Nephron (organoid): ENCODE results near the gene RTTN.

ENCODE experiments used
- H3K27ac Mint-ChIP-seq, 3 experiments: 2 replicates each; pipeline ENCODE4 v1.8.0; 2020; ENCODE audit warnings: mixed read lengths in 3 of 3, mild to moderate bottlenecking in 2 of 3, moderate library complexity in 1 of 3
- H3K27me3 Mint-ChIP-seq: 2 replicates; pipeline ENCODE4 v1.8.0; 2021; ENCODE audit warnings: low read depth, mild to moderate bottlenecking, moderate library complexity, mixed read lengths
- H3K36me3 Mint-ChIP-seq: 2 replicates; pipeline ENCODE4 v1.8.0; 2020; ENCODE audit warnings: low read depth, mixed read lengths
- H3K4me1 Mint-ChIP-seq: 2 replicates; pipeline ENCODE4 v1.8.0; 2020; ENCODE audit warnings: mixed read lengths
- H3K4me3 Mint-ChIP-seq, 3 experiments: 2 replicates each; pipeline ENCODE4 v1.8.0; 2020; ENCODE audit warnings: mild to moderate bottlenecking in 3 of 3, mixed read lengths in 3 of 3, moderate library complexity in 2 of 3
- H3K9me3 Mint-ChIP-seq: 2 replicates; pipeline ENCODE4 v1.8.0; 2020; ENCODE audit warnings: mixed read lengths
- TF ChIP-seq, protein P1 (sequence below), 3 experiments: fragments of 200-600 bp; sonication (generic); IDR thresholded peaks; one replicate each; pipeline ENCODE4 v1.5.0; 2021; ENCODE audit warnings: antibody characterized with exemption in 3 of 3; ENCODE audit not compliant: unreplicated experiment in 3 of 3

RTTN gene

DNA sequence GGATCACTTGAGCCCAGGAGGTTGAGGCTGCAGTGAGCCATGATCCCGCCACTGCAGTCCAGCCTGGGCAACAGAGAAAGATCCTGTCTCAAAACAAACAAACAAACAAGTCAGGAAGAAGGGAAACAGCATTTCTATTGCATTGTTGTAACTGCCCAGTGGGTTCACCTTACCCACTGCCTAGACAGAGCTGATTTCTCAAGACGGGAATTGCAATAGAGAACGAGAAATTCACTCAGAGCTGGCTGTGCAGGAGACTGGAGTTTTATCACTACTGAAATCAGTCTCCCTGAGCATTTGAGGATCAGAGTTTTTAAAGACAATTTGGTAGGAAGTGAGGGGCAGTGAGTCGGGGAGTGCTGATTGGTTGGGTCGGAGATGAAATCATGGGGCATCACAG lies 24.2 kb upstream of the RTTN start:
- no peaks in the 10 kb centered on the region for H3K27me3 Mint-ChIP-seq
- H3K4me3 Mint-ChIP-seq: no peak overlapping the region
- H3K4me1 Mint-ChIP-seq: no peaks in the 10 kb centered on the region
- H3K36me3 Mint-ChIP-seq: no peaks in the 10 kb centered on the region
- H3K9me3 Mint-ChIP-seq: peaks cover 13% of the 10 kb centered on the region
- H3K27ac Mint-ChIP-seq: no peak overlapping the region
- TF ChIP-seq, protein P1, sequence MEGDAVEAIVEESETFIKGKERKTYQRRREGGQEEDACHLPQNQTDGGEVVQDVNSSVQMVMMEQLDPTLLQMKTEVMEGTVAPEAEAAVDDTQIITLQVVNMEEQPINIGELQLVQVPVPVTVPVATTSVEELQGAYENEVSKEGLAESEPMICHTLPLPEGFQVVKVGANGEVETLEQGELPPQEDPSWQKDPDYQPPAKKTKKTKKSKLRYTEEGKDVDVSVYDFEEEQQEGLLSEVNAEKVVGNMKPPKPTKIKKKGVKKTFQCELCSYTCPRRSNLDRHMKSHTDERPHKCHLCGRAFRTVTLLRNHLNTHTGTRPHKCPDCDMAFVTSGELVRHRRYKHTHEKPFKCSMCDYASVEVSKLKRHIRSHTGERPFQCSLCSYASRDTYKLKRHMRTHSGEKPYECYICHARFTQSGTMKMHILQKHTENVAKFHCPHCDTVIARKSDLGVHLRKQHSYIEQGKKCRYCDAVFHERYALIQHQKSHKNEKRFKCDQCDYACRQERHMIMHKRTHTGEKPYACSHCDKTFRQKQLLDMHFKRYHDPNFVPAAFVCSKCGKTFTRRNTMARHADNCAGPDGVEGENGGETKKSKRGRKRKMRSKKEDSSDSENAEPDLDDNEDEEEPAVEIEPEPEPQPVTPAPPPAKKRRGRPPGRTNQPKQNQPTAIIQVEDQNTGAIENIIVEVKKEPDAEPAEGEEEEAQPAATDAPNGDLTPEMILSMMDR (IDR thresholded peaks at IDR 0.05; ENCODE audit: unreplicated experiment in 3 of 3): no peak

DNA sequence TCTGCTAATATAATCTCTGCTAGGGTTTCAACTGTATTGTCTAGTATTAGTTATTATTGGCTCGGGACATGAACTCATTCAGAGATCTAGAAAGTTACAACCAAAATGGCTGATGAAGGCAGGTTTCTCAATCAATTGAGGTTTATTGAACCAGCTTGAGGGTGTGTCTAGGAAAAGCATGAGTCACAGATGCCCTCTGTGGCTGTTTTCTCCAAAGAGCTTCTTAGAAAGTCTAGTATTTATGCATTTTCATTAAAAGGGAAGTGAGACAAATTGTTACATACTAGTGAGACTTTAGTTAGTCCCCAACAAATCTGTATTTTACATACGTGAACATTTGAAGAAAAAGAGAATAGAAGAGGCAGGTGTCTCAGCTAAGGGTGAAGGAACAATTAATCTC lies 23.0 kb upstream of the RTTN start:
- Mint-ChIP-seq H3K9me3 (peaks cover 13% of the 10 kb centered on the region), H3K4me3 (no peak overlapping the region), H3K27me3 (no peaks in the 10 kb centered on the region), H3K27ac (no peak overlapping the region), H3K4me1 (no peaks in the 10 kb centered on the region), H3K36me3 (no peaks in the 10 kb centered on the region)
- TF ChIP-seq, protein P1 (IDR thresholded peaks at IDR 0.05; ENCODE audit: unreplicated experiment in 3 of 3): no peak

DNA sequence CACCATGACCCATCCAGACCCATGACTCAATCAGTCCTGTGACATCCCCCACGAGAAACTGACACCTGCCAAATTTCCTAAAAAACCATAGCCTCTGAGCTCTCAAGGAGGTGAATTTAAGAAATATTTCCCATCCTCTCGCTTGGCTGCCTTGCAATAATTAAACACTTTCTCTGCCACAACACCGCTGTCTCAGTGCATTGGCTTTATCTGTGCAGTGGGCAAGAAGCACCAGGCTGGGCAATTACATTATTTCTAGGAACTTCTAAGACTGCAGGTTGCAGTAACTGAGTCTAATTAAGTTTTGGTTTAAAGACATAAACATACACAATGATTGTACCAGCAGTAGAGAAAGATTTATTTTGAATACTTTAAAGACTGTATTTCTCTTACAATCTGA lies 22.0 kb upstream of the RTTN start:
- TF ChIP-seq, protein P1 (IDR thresholded peaks at IDR 0.05; ENCODE audit: unreplicated experiment in 3 of 3): no peak
- Mint-ChIP-seq H3K27me3 (no peaks in the 10 kb centered on the region), H3K27ac (no peak overlapping the region), H3K36me3 (no peaks in the 10 kb centered on the region), H3K9me3 (peaks cover 13% of the 10 kb centered on the region), H3K4me3 (no peak overlapping the region), H3K4me1 (no peaks in the 10 kb centered on the region)

DNA sequence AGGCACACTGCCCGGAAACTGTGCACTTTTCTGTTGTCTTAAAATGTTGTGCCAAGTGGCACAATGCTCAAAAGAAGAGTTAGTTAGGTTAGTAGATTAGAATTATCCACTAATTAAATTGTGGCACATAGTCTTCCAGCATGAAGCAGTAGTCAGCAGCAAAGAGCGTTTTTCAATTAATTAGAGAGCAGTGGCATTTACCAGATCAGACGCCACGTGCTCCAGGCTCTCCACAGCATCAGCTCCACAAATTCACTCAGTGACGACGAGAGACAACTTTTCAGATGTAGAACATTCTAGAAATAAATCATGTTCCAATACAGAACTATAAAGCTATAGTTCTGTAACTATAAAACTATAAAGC lies 16.4 kb upstream of the RTTN start:
- Mint-ChIP-seq H3K27me3 (peaks cover 8% of the 10 kb centered on the region), H3K36me3 (no peaks in the 10 kb centered on the region), H3K4me1 (peaks cover 9% of the 10 kb centered on the region), H3K27ac (no peak overlapping the region), H3K4me3 (no peak overlapping the region), H3K9me3 (no peaks in the 10 kb centered on the region)
- TF ChIP-seq, protein P1 (IDR thresholded peaks at IDR 0.05; ENCODE audit: unreplicated experiment in 3 of 3): no peak

DNA sequence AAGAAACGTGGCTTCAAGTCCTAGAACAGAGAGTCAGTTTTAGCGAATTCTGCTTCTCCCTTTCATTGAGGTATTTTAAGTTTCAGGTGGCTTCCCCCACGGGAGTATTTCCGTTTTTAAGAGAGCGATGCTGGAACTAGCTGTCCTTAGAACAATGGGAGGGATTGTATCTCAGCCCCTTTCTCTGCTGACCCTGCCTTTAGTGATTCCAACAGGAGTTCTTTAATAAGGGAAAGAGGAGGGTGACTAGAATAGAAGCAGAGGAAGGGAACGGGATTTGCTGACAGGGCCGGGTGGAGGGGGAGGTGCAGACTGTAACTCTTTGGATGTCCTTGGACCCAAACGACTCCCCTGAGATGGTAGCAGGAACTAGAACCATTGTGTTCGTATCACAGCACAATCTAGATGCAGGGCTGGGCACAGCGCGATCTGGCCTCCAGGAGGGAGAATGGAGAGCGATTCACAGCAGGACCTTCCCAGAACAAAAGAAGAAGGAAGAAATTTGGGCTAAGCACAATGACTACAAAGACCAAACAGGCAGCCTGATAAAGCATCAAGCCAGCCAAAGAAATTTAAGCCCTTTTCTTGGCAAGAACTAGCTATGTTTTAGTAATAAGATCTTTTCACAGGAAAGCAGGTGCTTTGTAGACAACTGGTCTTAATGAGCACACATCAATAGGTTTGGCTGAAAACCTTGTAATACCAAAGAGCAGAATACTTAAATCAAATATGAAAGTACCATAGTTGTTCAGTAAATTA lies 15.8 kb upstream of the RTTN start:
- Mint-ChIP-seq H3K9me3 (no peaks in the 10 kb centered on the region), H3K4me1 (peaks cover 9% of the 10 kb centered on the region), H3K4me3 (peak overlapping the region in 1 of 3 experiments; percentile 42), H3K27me3 (peaks cover 8% of the 10 kb centered on the region), H3K27ac (no peak overlapping the region), H3K36me3 (no peaks in the 10 kb centered on the region)
- TF ChIP-seq, protein P1 (IDR thresholded peaks at IDR 0.05; ENCODE audit: unreplicated experiment in 3 of 3): no peak

DNA sequence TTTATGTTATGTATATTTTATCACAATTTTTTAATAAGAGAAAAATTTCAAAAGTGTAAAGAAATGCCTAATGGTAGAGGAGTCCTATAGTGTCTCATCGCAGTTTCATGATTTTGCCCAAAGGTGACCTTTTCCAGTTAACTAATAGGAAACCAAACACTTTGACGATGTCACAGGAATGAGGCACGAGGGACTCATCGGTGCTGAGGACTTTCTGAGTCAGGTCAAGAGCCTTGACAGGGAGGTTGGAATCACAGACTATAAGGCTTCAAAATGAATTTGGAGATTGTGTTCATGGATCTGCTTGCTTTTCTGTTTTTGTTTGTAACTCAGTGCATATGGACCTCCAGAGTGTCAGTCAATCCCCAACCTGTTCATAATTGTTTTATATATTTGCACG lies 15.1 kb upstream of the RTTN start:
- peaks cover 8% of the 10 kb centered on the region for H3K27me3 Mint-ChIP-seq
- H3K36me3 Mint-ChIP-seq: no peaks in the 10 kb centered on the region
- no peak overlapping the region for H3K27ac Mint-ChIP-seq
- no peak overlapping the region for H3K4me3 Mint-ChIP-seq
- TF ChIP-seq, protein P1 (IDR thresholded peaks at IDR 0.05; ENCODE audit: unreplicated experiment in 3 of 3): no peak
- H3K9me3 Mint-ChIP-seq: no peaks in the 10 kb centered on the region
- peaks cover 9% of the 10 kb centered on the region for H3K4me1 Mint-ChIP-seq
